ENCODE data around the gene DECR2. TPM values are rescaled to one million over a fixed set of nuclear protein-coding genes. Genes with fewer than 3 reads are reported as not detected.

Gene DECR2
- total RNA-seq, 1 experiment from 2014 or later: 17.1 TPM

- CTCF ChIA-PET: no interaction called here
- no peak overlapping the region for H3K4me2 ChIP-seq (ENCODE audit: low read length)
Observed at GRCh38 chr16:366476-366875, 35.2 kb upstream of the DECR2 start.

More at GRCh38 chr16:366476-366875, 35.2 kb upstream of the DECR2 start:
- POLR2A ChIA-PET: no interaction called here
- RAD21 ChIA-PET (ENCODE audit: low non-redundant PET in 1 of 2, low total read pairs in 2 of 2, uncharacterized antibody in 2 of 2, unreplicated experiment in 2 of 2): no interaction called here
- H3K4me3 ChIP-seq (replicated peaks in 1 of 2; ENCODE audit: low read depth in 1 of 2, low read length in 2 of 2): no peak overlapping the region
- H3K9me2 ChIP-seq (ENCODE audit: insufficient read depth): no peaks in the 10 kb centered on the region
- H4K20me1 ChIP-seq (ENCODE audit: insufficient read depth): no peaks in the 10 kb centered on the region
- 0 out of 4 replicates have a peak, but pooled peaks cover 0 to 3% of the 10 kb centered on the region in 2 experiments for H3K36me3 ChIP-seq (ENCODE audit: control insufficient read depth in 1 of 2, insufficient read depth in 2 of 2, low read length in 2 of 2)
- H3K27me3 ChIP-seq (ENCODE audit: insufficient read depth, low read length): no peaks in the 10 kb centered on the region
- H3K9ac ChIP-seq (ENCODE audit: low read length): no peak overlapping the region
- H3K27ac ChIP-seq (ENCODE audit: low read depth, low read length): no peak overlapping the region
- peaks cover 3 to 13% of the 10 kb centered on the region in 2 experiments; a peak in 3 of 4 replicates for H3K4me1 ChIP-seq (ENCODE audit: control insufficient read depth in 1 of 2, insufficient read depth in 2 of 2, low read length in 2 of 2)
- no peak for ATAC-seq
- no peaks in the 10 kb centered on the region for H3K9me3 ChIP-seq (ENCODE audit: control insufficient read depth in 1 of 2, insufficient read depth in 1 of 2, low read depth in 1 of 2, low read length in 2 of 2)
- no peaks in the 10 kb centered on the region for H3K79me2 ChIP-seq (ENCODE audit: insufficient read depth, low read length)
- intact Hi-C loops (cut with micrococcal nuclease): no loop called here
- BruUV-seq (replicated peaks): no TSS peak
- TF ChIP-seq EZH2 (IDR thresholded peaks at IDR 0.05) (no peak), REST (IDR thresholded peaks at IDR 0.05; ENCODE audit: low read depth) (no peak), SP1 (IDR thresholded peaks at IDR 0.05; ENCODE audit: low read depth) (no peak), RAD21 (IDR thresholded peaks at IDR 0.05; ENCODE audit: low read depth) (no peak), EGR1 (IDR thresholded peaks at IDR 0.05; ENCODE audit: low read depth) (no peak), EZH2phosphoT487 (IDR thresholded peaks at IDR 0.05; ENCODE audit: borderline replicate concordance) (no peak), ZNF274 (IDR thresholded peaks at IDR 0.05; ENCODE audit: low read depth, low read length) (no peak), ELF1 (IDR thresholded peaks at IDR 0.05; ENCODE audit: borderline replicate concordance, low read depth) (no peak), SIN3A (IDR thresholded peaks at IDR 0.05; ENCODE audit: low read depth) (no peak), POLR2AphosphoS5 (IDR thresholded peaks at IDR 0.05; ENCODE audit: low read depth, low read length) (no peak), CEBPB (IDR thresholded peaks at IDR 0.05; ENCODE audit: low read depth) (no peak), SRF (IDR thresholded peaks at IDR 0.05; ENCODE audit: low read depth) (no peak), CTCF (IDR thresholded peaks at IDR 0.05 in 2 of 3, conservative IDR thresholded peaks at IDR 0.05 in 1 of 3; ENCODE audit: borderline replicate concordance in 1 of 3, insufficient read depth in 1 of 3, low read depth in 2 of 3, low read length in 2 of 3) (no peak), ATF3 (IDR thresholded peaks at IDR 0.05) (no peak), MAX (IDR thresholded peaks at IDR 0.05) (no peak), JUND (IDR thresholded peaks at IDR 0.05) (no peak), YY1 (IDR thresholded peaks at IDR 0.05; ENCODE audit: extremely low read depth, insufficient replicate concordance, low read depth, low read length) (no peak), CBX3 (IDR thresholded peaks at IDR 0.05; ENCODE audit: low read depth) (no peak), TCF7L2 (IDR thresholded peaks at IDR 0.05; ENCODE audit: borderline replicate concordance, extremely low read depth, insufficient read depth, insufficient read length) (no peak), FOSL1 (IDR thresholded peaks at IDR 0.05; ENCODE audit: low read depth) (no peak)
- H2AFZ ChIP-seq (ENCODE audit: low read depth, low read length, poor library complexity, severe bottlenecking): no peak overlapping the region
- no peak for DNase-seq (ENCODE audit: low read depth, low spot score)
